Mesendoderm (in vitro differentiated cells): Measurements from ENCODE around the gene DDRGK1.

Source experiments
- DNase-seq: peaks from one replicate; pipeline ENCODE4 v3.0.0; 2013
- H2AK5ac ChIP-seq: 2 replicates; pipeline ENCODE4 v1.6.1; 2013; ENCODE audit warnings: low read length, inconsistent platforms
- H2BK120ac ChIP-seq: 2 replicates; pipeline ENCODE4 v1.6.1; 2013; ENCODE audit warnings: low read depth, mild to moderate bottlenecking, low read length, moderate library complexity, mixed read lengths
- H2BK15ac ChIP-seq: replicated peaks from 2 replicates; pipeline ENCODE4 v1.6.1; 2013; ENCODE audit warnings: low read depth, mild to moderate bottlenecking, moderate library complexity
- H2BK5ac ChIP-seq: 2 replicates; pipeline ENCODE4 v1.6.1; 2013; ENCODE audit warnings: low read length, inconsistent platforms
- H3K18ac ChIP-seq: 2 replicates; pipeline ENCODE4 v1.6.1; 2013; ENCODE audit warnings: mild to moderate bottlenecking, low read length, mixed read lengths
- H3K23ac ChIP-seq: one replicate; pipeline ENCODE4 v1.6.1; 2013; ENCODE audit warnings: low read length
- H3K27ac ChIP-seq: 2 replicates; pipeline ENCODE4 v1.5.1; 2013; ENCODE audit warnings: low read depth, mild to moderate bottlenecking, inconsistent platforms, low read length, moderate library complexity
- H3K27me3 ChIP-seq: 2 replicates; pipeline ENCODE4 v1.6.1; 2013; ENCODE audit warnings: low read length, control low read depth, mild to moderate bottlenecking, inconsistent platforms; ENCODE audit not compliant: insufficient read depth, poor library complexity
- H3K36me3 ChIP-seq: 2 replicates; pipeline ENCODE4 v1.6.1; 2013; ENCODE audit warnings: low read length, inconsistent platforms; ENCODE audit not compliant: control insufficient read depth, insufficient read depth
- H3K4ac ChIP-seq: one replicate; pipeline ENCODE4 v1.6.1; 2013; ENCODE audit warnings: low read depth, mild to moderate bottlenecking, low read length, moderate library complexity
- H3K4me1 ChIP-seq: 2 replicates; pipeline ENCODE4 v1.6.1; 2013; ENCODE audit warnings: low read depth, low read length, inconsistent platforms; ENCODE audit not compliant: control insufficient read depth
- H3K4me2 ChIP-seq: 2 replicates; pipeline ENCODE4 v1.6.1; 2013; ENCODE audit warnings: low read length
- H3K4me3 ChIP-seq: 2 replicates; pipeline ENCODE4 v1.5.1; 2013; ENCODE audit warnings: mild to moderate bottlenecking, low read length
- H3K56ac ChIP-seq: one replicate; pipeline ENCODE4 v1.6.1; 2013; ENCODE audit warnings: low read length
- H3K79me1 ChIP-seq: 2 replicates; pipeline ENCODE4 v1.6.1; 2013; ENCODE audit warnings: low read length, inconsistent platforms
- H3K79me2 ChIP-seq: 2 replicates; pipeline ENCODE4 v1.6.1; 2013; ENCODE audit warnings: mild to moderate bottlenecking, low read length; ENCODE audit not compliant: control insufficient read depth, insufficient read depth
- H3K9ac ChIP-seq: 2 replicates; pipeline ENCODE4 v1.6.1; 2013; ENCODE audit warnings: low read length, inconsistent platforms
- H4K5ac ChIP-seq: one replicate; pipeline ENCODE4 v1.6.1; 2013; ENCODE audit warnings: low read length
- H4K8ac ChIP-seq: one replicate; pipeline ENCODE4 v1.6.1; 2013; ENCODE audit warnings: low read depth, mild to moderate bottlenecking, control low read depth, low read length, moderate library complexity
- WGBS: extraction: QIAGEN DNeasy Blood & Tissue Kit; methylation state at CpG from one replicate; pipeline ENCODE4 v1.1.7; 2013; ENCODE audit warnings: low lambda C conversion rate, missing lambda C conversion rate; ENCODE audit not compliant: insufficient coverage; ENCODE audit errors: extremely low coverage; 5-methylcytosine and 5-hydroxymethylcytosine counted together

DDRGK1 gene

GRCh38 chr20:3231889-3232588, 27.6 kb upstream of the DDRGK1 start:
- Histone ChIP-seq H2AK5ac (no peak overlapping the region), H4K5ac (no peak overlapping the region), H3K56ac (no peak overlapping the region), H3K23ac (no peak overlapping the region), H3K27me3 (no peaks in the 10 kb centered on the region), H3K79me2 (no peaks in the 10 kb centered on the region), H2BK5ac (no peak overlapping the region), H3K18ac (no peak overlapping the region), H3K4me3 (no peak overlapping the region), H4K8ac (no peak overlapping the region), H3K27ac (no peak overlapping the region), H3K4me2 (no peak overlapping the region), H3K36me3 (no peaks in the 10 kb centered on the region), H2BK120ac (no peak overlapping the region), H2BK15ac (no peak overlapping the region), H3K9ac (no peak overlapping the region), H3K4ac (no peak overlapping the region), H3K4me1 (no peaks in the 10 kb centered on the region), H3K79me1 (no peaks in the 10 kb centered on the region)
- no peak for DNase-seq
- WGBS, result no CpG with 5 or more reads among the region's 15 CpGs

GRCh38 chr20:3231116-3231515, 26.6 kb upstream of the DDRGK1 start:
- no peak overlapping the region for H2BK15ac ChIP-seq
- H3K27me3 ChIP-seq, result no peaks in the 10 kb centered on the region
- DNase-seq, result no peak
- no peaks in the 10 kb centered on the region for H3K79me2 ChIP-seq
- H3K4me3 ChIP-seq, result no peak overlapping the region
- H3K4ac ChIP-seq, result no peak overlapping the region
- H4K8ac ChIP-seq, result no peak overlapping the region
- H2BK120ac ChIP-seq, result no peak overlapping the region
- no CpG with 5 or more reads among the region's 21 CpGs for WGBS
- no peaks in the 10 kb centered on the region for H3K36me3 ChIP-seq
- no peak overlapping the region for H3K18ac ChIP-seq
- H3K27ac ChIP-seq, result no peak overlapping the region
- H3K56ac ChIP-seq, result no peak overlapping the region
- H3K79me1 ChIP-seq, result no peaks in the 10 kb centered on the region
- H2BK5ac ChIP-seq, result no peak overlapping the region
- no peak overlapping the region for H4K5ac ChIP-seq
- no peaks in the 10 kb centered on the region for H3K4me1 ChIP-seq
- no peak overlapping the region for H3K9ac ChIP-seq
- no peak overlapping the region for H3K4me2 ChIP-seq
- no peak overlapping the region for H2AK5ac ChIP-seq
- H3K23ac ChIP-seq, result no peak overlapping the region

GRCh38 chr20:3229798-3230197, 25.3 kb upstream of the DDRGK1 start:
- WGBS, result no CpG with 5 or more reads among the region's 14 CpGs
- no peak overlapping the region for H2BK5ac ChIP-seq
- no peak for DNase-seq

GRCh38 chr20:3229158-3229557, 24.7 kb upstream of the DDRGK1 start:
- H3K27ac ChIP-seq, result no peak overlapping the region
- no peak overlapping the region for H2BK5ac ChIP-seq
- H3K79me1 ChIP-seq, result no peaks in the 10 kb centered on the region
- H2AK5ac ChIP-seq, result no peak overlapping the region
- no peak overlapping the region for H3K18ac ChIP-seq
- no peak overlapping the region for H4K5ac ChIP-seq
- H3K36me3 ChIP-seq, result no peaks in the 10 kb centered on the region
- no peak overlapping the region for H3K4me3 ChIP-seq
- WGBS, result no CpG with 5 or more reads among the region's 22 CpGs
- no peak overlapping the region for H3K9ac ChIP-seq
- H3K4me2 ChIP-seq, result no peak overlapping the region
- no peaks in the 10 kb centered on the region for H3K79me2 ChIP-seq
- H3K4me1 ChIP-seq, result no peaks in the 10 kb centered on the region
- H3K4ac ChIP-seq, result no peak overlapping the region
- no peak overlapping the region for H4K8ac ChIP-seq
- H3K56ac ChIP-seq, result no peak overlapping the region
- no peak for DNase-seq
- no peak overlapping the region for H2BK120ac ChIP-seq
- no peak overlapping the region for H2BK15ac ChIP-seq
- H3K23ac ChIP-seq, result no peak overlapping the region
- no peaks in the 10 kb centered on the region for H3K27me3 ChIP-seq

More at GRCh38 chr20:3229798-3230197, 25.3 kb upstream of the DDRGK1 start:
- no peak overlapping the region for H3K27ac ChIP-seq
- no peak overlapping the region for H2AK5ac ChIP-seq
- H4K8ac ChIP-seq, result no peak overlapping the region
- no peaks in the 10 kb centered on the region for H3K27me3 ChIP-seq
- no peak overlapping the region for H3K9ac ChIP-seq
- H3K36me3 ChIP-seq, result no peaks in the 10 kb centered on the region
- H3K4me1 ChIP-seq, result no peaks in the 10 kb centered on the region
- no peak overlapping the region for H3K4ac ChIP-seq
- no peak overlapping the region for H4K5ac ChIP-seq
- no peaks in the 10 kb centered on the region for H3K79me1 ChIP-seq
- no peak overlapping the region for H3K23ac ChIP-seq
- H3K4me3 ChIP-seq, result no peak overlapping the region
- H3K4me2 ChIP-seq, result no peak overlapping the region
- no peak overlapping the region for H2BK120ac ChIP-seq
- H3K56ac ChIP-seq, result no peak overlapping the region
- H2BK15ac ChIP-seq, result no peak overlapping the region
- no peaks in the 10 kb centered on the region for H3K79me2 ChIP-seq
- H3K18ac ChIP-seq, result no peak overlapping the region

GRCh38 chr20:3228750-3229032, 24.2 kb upstream of the DDRGK1 start:
- H3K4ac ChIP-seq, result no peak overlapping the region
- no peak overlapping the region for H3K27ac ChIP-seq
- H3K23ac ChIP-seq, result no peak overlapping the region
- H2BK15ac ChIP-seq, result no peak overlapping the region
- no peak overlapping the region for H3K4me3 ChIP-seq
- no peak overlapping the region for H2BK120ac ChIP-seq
- H3K36me3 ChIP-seq, result no peaks in the 10 kb centered on the region
- no peaks in the 10 kb centered on the region for H3K79me2 ChIP-seq
- H3K27me3 ChIP-seq, result no peaks in the 10 kb centered on the region
- H3K56ac ChIP-seq, result no peak overlapping the region
- no peak overlapping the region for H4K8ac ChIP-seq
- H3K4me2 ChIP-seq, result no peak overlapping the region
- no CpG with 5 or more reads among the region's 11 CpGs for WGBS
- no peak overlapping the region for H3K18ac ChIP-seq
- no peak overlapping the region for H2AK5ac ChIP-seq
- H2BK5ac ChIP-seq, result no peak overlapping the region
- H3K4me1 ChIP-seq, result no peaks in the 10 kb centered on the region
- no peak for DNase-seq
- no peaks in the 10 kb centered on the region for H3K79me1 ChIP-seq
- no peak overlapping the region for H3K9ac ChIP-seq
- no peak overlapping the region for H4K5ac ChIP-seq
